Measurements from ENCODE around the gene OR2H2.

GRCh38 chr6:29631209-29631810 lies 46.4 kb downstream of the OR2H2 start:
- TF ChIP-seq BCL11A (tag by site-specific recombination; IDR thresholded peaks at IDR 0.05; ENCODE audit: low read depth) (no peak), REST (tag by site-specific recombination; IDR thresholded peaks at IDR 0.05) (no peak), CTCF (tag by site-specific recombination; IDR thresholded peaks at IDR 0.05) (no peak), ZBTB44 (tag by site-specific recombination; IDR thresholded peaks at IDR 0.05) (no peak), PRDM10 (tag by site-specific recombination; IDR thresholded peaks at IDR 0.05) (no peak), ZNF146 (tag by site-specific recombination; IDR thresholded peaks at IDR 0.05) (no peak)
